HG02840 (cell line): Measurements from ENCODE around the gene CA11.

Experiments
- ATAC-seq: cut with Tn5 transposase; IDR thresholded peaks from one replicate; pipeline ENCODE4 v1.9.1; 2021; ENCODE audit warnings: mild to moderate bottlenecking, moderate library complexity, moderate number of reproducible peaks; ENCODE audit not compliant: unreplicated experiment, low FRiP score

The CA11 gene

GRCh38 chr19:48595833-48596232 is 50.2 kb downstream of the CA11 start:
- no peak for ATAC-seq

DNA sequence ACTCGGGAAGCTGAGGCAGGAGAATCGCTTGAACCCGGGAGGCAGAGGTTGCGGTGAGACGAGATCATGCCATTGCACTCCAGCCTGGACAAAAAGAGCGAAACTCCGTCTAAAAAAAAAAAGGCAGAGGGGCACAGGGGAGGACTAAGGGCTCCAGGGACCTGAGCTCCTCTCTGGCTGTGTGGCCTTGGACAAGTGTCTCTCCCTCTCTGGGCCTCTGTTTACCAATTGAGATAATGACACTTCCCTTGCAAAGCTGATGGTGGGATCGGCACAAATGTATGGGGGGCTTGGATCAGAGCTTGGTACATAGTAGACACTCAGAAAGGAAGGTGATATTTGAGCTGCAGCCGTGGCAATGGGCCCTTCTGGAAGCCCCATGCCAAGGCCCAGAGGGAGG is 50.8 kb downstream of the CA11 start:
- ATAC-seq, result no peak

DNA sequence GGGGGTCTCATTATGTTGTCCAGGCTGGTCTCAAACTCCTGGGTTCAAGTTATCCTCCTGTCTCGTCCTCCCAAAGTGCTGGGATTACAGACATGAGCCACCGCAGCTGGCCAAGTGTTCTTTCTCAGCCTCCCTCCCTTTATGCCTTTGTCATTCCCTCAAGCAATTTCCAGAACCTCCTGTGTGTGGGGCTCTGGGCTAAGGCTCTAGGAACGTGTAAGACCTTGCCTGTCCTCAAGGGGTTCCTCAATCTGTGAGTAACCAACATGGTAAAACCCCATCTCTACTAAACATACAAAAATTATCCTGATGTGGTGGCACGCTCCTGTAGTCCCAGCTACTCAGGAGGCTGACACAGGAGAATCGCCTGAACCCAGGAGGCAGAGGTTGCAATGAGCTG is 55.0 kb downstream of the CA11 start:
- ATAC-seq, result no peak

GRCh38 chr19:48588670-48589401 is 57.2 kb downstream of the CA11 start:
- no peak for ATAC-seq
